ENCODE measurements around the gene SLC38A1. TPM values are rescaled to one million over a fixed set of nuclear protein-coding genes. Genes with fewer than 3 reads are reported as not detected.

SLC38A1 gene
- total and polyA plus RNA-seq, 4 donors: 13.7 to 60.3 (median 26.4) TPM

- no peaks in the 10 kb centered on the region for H3K36me3 ChIP-seq (ENCODE audit: control insufficient read depth in 4 of 4, insufficient read depth in 4 of 4, low read length in 4 of 4)
- no peak for DNase-seq
- no peak for ATAC-seq (ENCODE audit: insufficient read depth, low FRiP score)
- 55 to 57% methylated on average over 5 of the region's 5 CpGs for WGBS, 2 donors
- H3K9ac ChIP-seq (ENCODE audit: insufficient read depth in 1 of 2, low read length in 2 of 2): no peak overlapping the region
- no peak overlapping the region for H3K4me3 ChIP-seq
- no peak for TF ChIP-seq CTCF (IDR thresholded peaks at IDR 0.05; ENCODE audit: control extremely low read depth, extremely low read depth)
- no peaks in the 10 kb centered on the region for H3K4me1 ChIP-seq (ENCODE audit: control insufficient read depth in 5 of 5, insufficient read depth in 5 of 5, low read length in 5 of 5)
- no peaks in the 10 kb centered on the region for H3K9me3 ChIP-seq (ENCODE audit: control insufficient read depth in 4 of 4, insufficient read depth in 3 of 4, low read length in 3 of 4)
- no peak overlapping the region for H3K27ac ChIP-seq (ENCODE audit: low read depth in 1 of 2, low read length in 1 of 2)
- H3K27me3 ChIP-seq (ENCODE audit: control insufficient read depth in 3 of 3, insufficient read depth in 3 of 3, low read length in 2 of 3): peaks cover 0 to 2% (median 0%) of the 10 kb centered on the region in 3 donors
Observed at GRCh38 chr12:46177837-46178608, 90.8 kb downstream of the SLC38A1 start.

- no peak overlapping the region for H3K4me3 ChIP-seq
- peaks cover 0 to 2% (median 0%) of the 10 kb centered on the region in 3 donors for H3K27me3 ChIP-seq (ENCODE audit: control insufficient read depth in 3 of 3, insufficient read depth in 3 of 3, low read length in 2 of 3)
- no peak overlapping the region for H3K27ac ChIP-seq (ENCODE audit: low read depth in 1 of 2, low read length in 1 of 2)
- H3K4me1 ChIP-seq (ENCODE audit: control insufficient read depth in 5 of 5, insufficient read depth in 5 of 5, low read length in 5 of 5): no peaks in the 10 kb centered on the region
- no peaks in the 10 kb centered on the region for H3K9me3 ChIP-seq (ENCODE audit: control insufficient read depth in 4 of 4, insufficient read depth in 3 of 4, low read length in 3 of 4)
- no peak overlapping the region for H3K9ac ChIP-seq (ENCODE audit: insufficient read depth in 1 of 2, low read length in 2 of 2)
- TF ChIP-seq CTCF (IDR thresholded peaks at IDR 0.05; ENCODE audit: control extremely low read depth, extremely low read depth): no peak
- no peak for DNase-seq
- H3K36me3 ChIP-seq (ENCODE audit: control insufficient read depth in 4 of 4, insufficient read depth in 4 of 4, low read length in 4 of 4): no peaks in the 10 kb centered on the region
- ATAC-seq (ENCODE audit: insufficient read depth, low FRiP score): no peak
- WGBS, 2 donors: 46 to 64% methylated on average over 3 of the region's 3 CpGs
Observed at GRCh38 chr12:46177025-46177424, 91.8 kb downstream of the SLC38A1 start.

- H3K27ac ChIP-seq (ENCODE audit: low read depth in 1 of 2, low read length in 1 of 2): no peak overlapping the region
- H3K27me3 ChIP-seq (ENCODE audit: control insufficient read depth in 3 of 3, insufficient read depth in 3 of 3, low read length in 2 of 3): peaks cover 0 to 2% (median 0%) of the 10 kb centered on the region in 3 donors
- 84 to 87% methylated on average over 8 of the region's 8 CpGs for WGBS, 2 donors
- H3K4me3 ChIP-seq: no peak overlapping the region
- ATAC-seq (ENCODE audit: insufficient read depth, low FRiP score) (no peak), DNase-seq (no peak)
- TF ChIP-seq CTCF (IDR thresholded peaks at IDR 0.05; ENCODE audit: control extremely low read depth, extremely low read depth): no peak
- H3K36me3 ChIP-seq (ENCODE audit: control insufficient read depth in 4 of 4, insufficient read depth in 4 of 4, low read length in 4 of 4): no peaks in the 10 kb centered on the region
- H3K9ac ChIP-seq (ENCODE audit: insufficient read depth in 1 of 2, low read length in 2 of 2): no peak overlapping the region
- no peaks in the 10 kb centered on the region for H3K9me3 ChIP-seq (ENCODE audit: control insufficient read depth in 4 of 4, insufficient read depth in 3 of 4, low read length in 3 of 4)
- peaks cover 0 to 2% (median 0%) of the 10 kb centered on the region in 5 donors for H3K4me1 ChIP-seq (ENCODE audit: control insufficient read depth in 5 of 5, insufficient read depth in 5 of 5, low read length in 5 of 5)
Observed at GRCh38 chr12:46174919-46175318, 93.9 kb downstream of the SLC38A1 start.
